ENCODE results near the gene PRDM2. TPM values are rescaled to one million over a fixed set of nuclear protein-coding genes. Genes with fewer than 3 reads are reported as not detected.
A peak's percentile ranks its signal among the peaks of the same experiment; 100 is the strongest.

The PRDM2 gene
- total and polyA plus RNA-seq, 10 donors: 12.0 to 75.7 (median 57.4) TPM

- peak; percentile 86 for DNase-seq
- WGBS, 5 donors: 46 to 60% (median 52%) methylated on average over 10 of the region's 10 CpGs
Observed at GRCh38 chr1:13702425-13703127, 2.6 kb downstream of the PRDM2 start.

DNA sequence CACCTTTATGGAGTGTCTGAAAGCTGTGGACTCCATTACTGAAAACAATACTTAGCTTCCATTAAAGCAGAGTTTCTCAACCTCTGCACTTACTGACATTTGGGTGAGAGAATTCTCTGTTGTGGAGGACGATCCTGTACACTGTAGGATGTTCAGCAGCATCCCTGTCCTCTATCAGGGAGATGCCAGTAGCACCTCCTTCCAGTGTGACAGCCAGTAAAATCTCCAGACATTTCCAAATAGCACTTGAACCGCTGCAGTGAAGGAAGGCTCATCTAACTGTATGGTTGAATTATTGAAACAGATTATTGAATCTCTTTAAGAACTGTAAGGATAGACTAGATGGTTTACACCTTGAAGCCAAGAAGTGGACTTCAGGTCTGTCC, 3.1 kb downstream of the PRDM2 start:
- no peak for DNase-seq
- peak overlapping the region in 1 of 8 donors; percentile 89 for H3K4me3 ChIP-seq
- WGBS, 5 donors: 58 to 79% (median 76%) methylated on average over 2 of the region's 2 CpGs
- no peaks in the 10 kb centered on the region for H3K36me3 ChIP-seq
- intact Hi-C loops (cut with DNase I; ENCODE audit: low total_unique reads): no loop called here
- H3K4me1 ChIP-seq: peaks cover 9 to 87% (median 45%) of the 10 kb centered on the region in 6 donors
- H3K27ac ChIP-seq: peak overlapping the region; percentile 22 to 99 (median 96)
- no peak for TF ChIP-seq POLR2A (IDR thresholded peaks at IDR 0.05)
- no peak for TF ChIP-seq CTCF (IDR thresholded peaks at IDR 0.05 in 8 of 11, conservative IDR thresholded peaks at IDR 0.05 in 3 of 11)
- no peak for TF ChIP-seq POLR2AphosphoS5 (IDR thresholded peaks at IDR 0.05)
- peaks cover 0 to 2% (median 0%) of the 10 kb centered on the region in 8 donors for H3K9me3 ChIP-seq
- H3K27me3 ChIP-seq (replicated peaks in 1 of 7): peaks cover 0 to 18% (median 0%) of the 10 kb centered on the region in 7 donors

More at GRCh38 chr1:13702425-13703127, 2.6 kb downstream of the PRDM2 start:
- peaks cover 0 to 7% (median 4%) of the 10 kb centered on the region in 8 donors for H3K9me3 ChIP-seq
- H3K27me3 ChIP-seq (replicated peaks in 1 of 7): peaks cover 0 to 18% (median 0%) of the 10 kb centered on the region in 7 donors
- no peaks in the 10 kb centered on the region for H3K36me3 ChIP-seq
- peak overlapping the region; percentile 22 to 99 (median 96) for H3K27ac ChIP-seq
- H3K4me3 ChIP-seq: peak overlapping the region in 1 of 8 donors; percentile 89
- TF ChIP-seq POLR2A (IDR thresholded peaks at IDR 0.05) (peak in 1 of 3 donors; percentile 55), POLR2AphosphoS5 (IDR thresholded peaks at IDR 0.05) (peak in 2 of 3 donors; percentile 32 to 82), CTCF (IDR thresholded peaks at IDR 0.05 in 8 of 11, conservative IDR thresholded peaks at IDR 0.05 in 3 of 11) (no peak)
- intact Hi-C loops (cut with DNase I; ENCODE audit: low total_unique reads): no loop called here
- H3K4me1 ChIP-seq: peaks cover 9 to 82% (median 45%) of the 10 kb centered on the region in 6 donors

- TF ChIP-seq POLR2A (IDR thresholded peaks at IDR 0.05) (no peak), CTCF (IDR thresholded peaks at IDR 0.05 in 8 of 11, conservative IDR thresholded peaks at IDR 0.05 in 3 of 11) (no peak), POLR2AphosphoS5 (IDR thresholded peaks at IDR 0.05) (no peak)
- H3K36me3 ChIP-seq: no peaks in the 10 kb centered on the region
- no peak for DNase-seq
- H3K9me3 ChIP-seq: no peaks in the 10 kb centered on the region
- 81 to 89% (median 87%) methylated on average over 9 of the region's 9 CpGs for WGBS, 5 donors
- peaks cover 9 to 94% (median 48%) of the 10 kb centered on the region in 6 donors for H3K4me1 ChIP-seq
- intact Hi-C loops (cut with DNase I; ENCODE audit: low total_unique reads): no loop called here
- H3K4me3 ChIP-seq: peak overlapping the region in 1 of 8 donors; percentile 89
- peaks cover 0 to 18% (median 0%) of the 10 kb centered on the region in 7 donors for H3K27me3 ChIP-seq (replicated peaks in 1 of 7)
- peak overlapping the region; percentile 22 to 99 (median 96) for H3K27ac ChIP-seq
Observed at GRCh38 chr1:13703558-13704490, 3.8 kb downstream of the PRDM2 start.

Measured in spleen (tissue), 11 donors.